T-helper 1 cell treated with Interleukin-12 subunit alpha and Interleukin-12 subunit beta and Interleukin-4 antibody, amounts not matched to agents 30 ng/mL and 1 ng/mL, for 36 hours (primary cell): Measurements from ENCODE around the gene RGS14. TPM values are rescaled to one million over a fixed set of nuclear protein-coding genes. Genes with fewer than 3 reads are reported as not detected.

Experiments used
- total RNA-seq: library from RNA; stranded (reverse); gene quantifications from 2 replicates; pipeline ENCODE4 v1.2.3, GENCODE V29; 2022

Gene RGS14
- total RNA-seq, 1 donor from 2014 or later, result 90.9 TPM

Other genes with a start within 250 kb of the RGS14 start
- gene NSD1, start 224.2 kb upstream of the RGS14 start, total RNA-seq, result 115 and 116 TPM in 2 replicates
- gene RAB24, start 54.2 kb upstream of the RGS14 start, total RNA-seq, result 42.2 and 42.3 TPM in 2 replicates
- 187 and 190 TPM in 2 replicates for gene PRELID1, start 54.1 kb upstream of the RGS14 start, total RNA-seq
- 32.5 and 36.1 TPM in 2 replicates for gene MXD3, start 46.0 kb upstream of the RGS14 start, total RNA-seq
- 151 and 157 TPM in 2 replicates for gene LMAN2, start 6.3 kb upstream of the RGS14 start, total RNA-seq
- 0.32 TPM in 1 of 2 replicates, not detected in the other for gene SLC34A1, start 26.5 kb downstream of the RGS14 start, total RNA-seq
- gene PFN3, start 42.7 kb downstream of the RGS14 start, total RNA-seq, result not detected in 2 replicates
- gene F12, start 51.6 kb downstream of the RGS14 start, total RNA-seq, result 0.22 TPM in 1 of 2 replicates, not detected in the other
- 137 TPM in 2 replicates for gene GRK6, start 68.8 kb downstream of the RGS14 start, total RNA-seq
- 3.0 and 3.4 TPM in 2 replicates for gene PRR7, start 88.9 kb downstream of the RGS14 start, total RNA-seq
- gene DBN1, start 115.7 kb downstream of the RGS14 start, total RNA-seq, result 6.0 and 8.7 TPM in 2 replicates
- gene PDLIM7, start 139.7 kb downstream of the RGS14 start, total RNA-seq, result 34.8 and 35.7 TPM in 2 replicates
- gene DOK3, start 151.9 kb downstream of the RGS14 start, total RNA-seq, result 4.3 and 5.3 TPM in 2 replicates
- gene DDX41, start 159.0 kb downstream of the RGS14 start, total RNA-seq, result 106 and 126 TPM in 2 replicates
- 87.8 and 93.8 TPM in 2 replicates for gene FAM193B, start 196.6 kb downstream of the RGS14 start, total RNA-seq
- gene TMED9, start 234.3 kb downstream of the RGS14 start, total RNA-seq, result 171 and 176 TPM in 2 replicates
- 21.8 and 24.7 TPM in 2 replicates for gene B4GALT7, start 242.2 kb downstream of the RGS14 start, total RNA-seq